GM12801 (cell line): Measurements from ENCODE around the gene FRMD4A.

Experiments used
- TF ChIP-seq, protein P1 (sequence below): IDR thresholded peaks from one replicate; pipeline ENCODE4 v1.5.1; 2011; ENCODE audit warnings: control low read depth; ENCODE audit not compliant: insufficient read length; ENCODE audit errors: extremely low read depth

FRMD4A gene

GRCh38 chr10:13761490-13762091, 569.1 kb downstream of the FRMD4A start:
- TF ChIP-seq, protein P1, sequence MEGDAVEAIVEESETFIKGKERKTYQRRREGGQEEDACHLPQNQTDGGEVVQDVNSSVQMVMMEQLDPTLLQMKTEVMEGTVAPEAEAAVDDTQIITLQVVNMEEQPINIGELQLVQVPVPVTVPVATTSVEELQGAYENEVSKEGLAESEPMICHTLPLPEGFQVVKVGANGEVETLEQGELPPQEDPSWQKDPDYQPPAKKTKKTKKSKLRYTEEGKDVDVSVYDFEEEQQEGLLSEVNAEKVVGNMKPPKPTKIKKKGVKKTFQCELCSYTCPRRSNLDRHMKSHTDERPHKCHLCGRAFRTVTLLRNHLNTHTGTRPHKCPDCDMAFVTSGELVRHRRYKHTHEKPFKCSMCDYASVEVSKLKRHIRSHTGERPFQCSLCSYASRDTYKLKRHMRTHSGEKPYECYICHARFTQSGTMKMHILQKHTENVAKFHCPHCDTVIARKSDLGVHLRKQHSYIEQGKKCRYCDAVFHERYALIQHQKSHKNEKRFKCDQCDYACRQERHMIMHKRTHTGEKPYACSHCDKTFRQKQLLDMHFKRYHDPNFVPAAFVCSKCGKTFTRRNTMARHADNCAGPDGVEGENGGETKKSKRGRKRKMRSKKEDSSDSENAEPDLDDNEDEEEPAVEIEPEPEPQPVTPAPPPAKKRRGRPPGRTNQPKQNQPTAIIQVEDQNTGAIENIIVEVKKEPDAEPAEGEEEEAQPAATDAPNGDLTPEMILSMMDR = no peak

DNA sequence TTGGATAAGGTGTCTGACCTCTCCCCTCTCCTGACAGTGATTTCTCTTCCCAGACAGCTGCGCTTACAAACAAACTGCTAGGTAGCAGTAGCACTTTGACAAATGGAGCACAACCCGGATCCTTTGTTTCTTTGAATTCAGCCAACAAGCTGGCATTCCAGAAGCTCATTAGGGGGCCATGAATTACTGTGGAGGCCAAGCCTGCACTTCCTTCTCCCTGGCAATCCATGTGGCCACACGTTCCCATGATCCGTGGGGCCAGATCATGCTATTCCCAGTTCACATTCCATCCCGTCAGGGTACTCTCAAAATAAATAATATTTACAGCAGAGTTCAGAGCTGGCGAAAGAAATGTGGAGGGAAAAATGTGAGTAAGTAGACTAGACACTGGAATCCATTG, 571.6 kb downstream of the FRMD4A start:
- TF ChIP-seq, protein P1 = no peak

- TF ChIP-seq, protein P1 = no peak
Observed at GRCh38 chr10:13758756-13759155, 572.0 kb downstream of the FRMD4A start.

DNA sequence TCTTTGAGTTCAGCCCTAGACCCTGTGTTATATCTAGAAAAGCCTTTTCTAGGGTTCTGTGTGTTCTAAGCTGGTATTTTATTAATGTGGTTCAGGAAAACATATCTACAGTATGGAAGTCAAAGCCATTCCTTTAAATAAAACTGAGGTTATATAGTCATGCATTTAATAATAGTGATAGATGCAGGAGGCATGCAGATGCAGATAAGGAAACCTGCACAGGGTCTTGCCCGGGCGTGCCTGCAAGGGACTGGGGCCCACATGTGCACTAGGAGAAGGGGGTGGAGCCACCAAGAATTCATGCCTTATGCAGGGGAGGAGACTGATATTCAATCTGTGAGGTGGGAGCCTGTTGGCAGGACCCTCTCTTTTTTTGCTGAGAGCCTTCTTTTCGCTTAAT, 572.4 kb downstream of the FRMD4A start:
- TF ChIP-seq, protein P1 = no peak

DNA sequence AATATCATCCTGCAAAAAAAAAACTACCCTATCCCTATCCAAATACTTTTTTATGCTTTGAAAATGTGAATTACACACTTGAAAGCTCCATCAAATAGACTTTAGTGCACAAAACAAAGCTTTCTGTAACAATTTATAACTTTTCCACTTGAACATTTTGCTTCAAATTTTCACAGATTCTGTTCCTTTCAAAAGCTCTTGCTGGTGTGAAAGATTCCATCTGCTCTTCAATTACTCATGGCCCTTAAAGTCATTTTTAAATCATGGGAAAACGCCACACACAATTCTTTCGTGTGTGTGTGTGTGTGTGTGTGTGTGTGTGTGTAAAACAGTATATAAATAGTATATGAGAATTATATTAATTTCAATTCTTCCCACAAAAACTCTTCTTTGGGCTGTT, 576.4 kb downstream of the FRMD4A start:
- TF ChIP-seq, protein P1 = no peak

DNA sequence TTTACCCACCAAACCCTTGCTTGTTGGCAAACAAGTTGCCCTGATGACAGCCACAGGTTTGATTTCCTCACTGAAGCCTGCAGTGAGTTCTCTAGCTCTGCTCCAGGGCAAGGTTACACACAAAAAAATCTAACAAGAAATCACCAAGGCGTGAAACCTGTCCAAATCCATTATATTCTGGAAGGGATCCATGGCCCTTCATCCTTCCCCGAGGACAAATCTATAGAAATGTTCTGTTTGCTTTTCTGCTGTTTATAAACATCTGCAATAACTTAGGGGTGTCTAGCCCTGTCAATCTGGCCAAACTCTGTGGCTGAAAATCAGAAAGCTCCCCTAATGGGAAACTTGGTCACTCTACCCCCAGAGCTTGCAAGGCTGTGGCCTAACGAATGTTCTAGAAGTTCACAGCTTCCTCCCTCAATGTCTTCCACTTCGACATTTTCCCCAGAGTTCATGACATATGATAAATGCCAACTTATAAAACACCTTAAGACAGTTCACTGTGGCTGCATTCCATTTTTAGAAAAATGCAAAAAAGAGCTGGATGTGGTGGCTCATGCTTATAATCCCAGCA, 579.4 kb downstream of the FRMD4A start:
- TF ChIP-seq, protein P1 = no peak

DNA sequence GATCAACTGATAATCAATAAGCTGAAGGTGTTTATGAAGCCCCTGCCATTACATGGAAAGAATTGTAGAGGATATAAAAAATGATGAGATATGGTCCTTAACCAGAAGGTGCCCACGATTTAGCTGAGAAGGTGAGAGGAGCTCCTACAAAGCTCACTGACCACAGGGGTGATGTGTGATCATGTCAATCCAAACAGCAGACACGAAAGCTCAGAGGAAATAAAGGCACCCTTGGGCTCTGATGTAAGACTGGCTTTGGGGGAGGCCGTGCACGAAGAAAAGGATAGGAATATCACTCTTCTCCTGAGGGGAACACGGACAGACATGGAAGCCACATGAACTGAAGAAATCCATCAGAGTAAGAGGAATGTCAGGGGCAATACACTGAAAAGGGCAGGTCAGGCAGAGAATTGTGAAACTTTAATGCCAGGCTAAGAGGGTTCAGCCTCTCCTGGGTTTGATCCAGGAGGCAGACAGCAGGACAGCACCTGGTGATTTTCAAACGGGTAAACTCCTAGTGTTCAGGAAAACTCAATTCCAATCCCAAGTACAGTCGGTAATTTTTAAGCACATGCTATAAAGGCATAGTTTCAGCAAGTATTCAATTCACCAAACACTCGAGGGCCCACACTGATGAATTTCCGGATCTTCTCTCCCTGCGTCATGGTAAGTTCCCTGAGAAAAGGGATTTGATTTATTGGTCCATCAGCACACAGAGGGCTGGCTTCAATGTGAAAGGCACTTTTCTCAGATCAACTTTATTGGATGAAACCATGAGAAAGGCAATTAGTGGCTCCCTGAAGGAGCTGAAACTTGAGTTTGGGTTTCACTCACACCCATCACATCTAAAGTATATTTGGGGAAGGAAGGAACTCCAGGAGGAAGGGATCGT, 580.2 kb downstream of the FRMD4A start:
- TF ChIP-seq, protein P1 = no peak
